Loucy (cell line): Measurements from ENCODE around the gene TMEM204.

Experiments used
- EZH2phosphoT487 ChIP-seq: fragments of 200-600 bp; IDR thresholded peaks from 2 replicates; pipeline ENCODE4 v1.6.1; 2018; ENCODE audit warnings: antibody characterized with exemption, mild to moderate bottlenecking, moderate library complexity, borderline replicate concordance
- TF ChIP-seq, protein P1 (sequence below): fragments of 200-600 bp; sonication (generic); conservative IDR thresholded peaks from 2 replicates; pipeline ENCODE4 v1.5.1; 2014; ENCODE audit warnings: mild to moderate bottlenecking, antibody characterized with exemption, low read length

GRCh38 chr16:1489077-1489476 lies 44.4 kb upstream of the TMEM204 start:
- TF ChIP-seq, protein P1, sequence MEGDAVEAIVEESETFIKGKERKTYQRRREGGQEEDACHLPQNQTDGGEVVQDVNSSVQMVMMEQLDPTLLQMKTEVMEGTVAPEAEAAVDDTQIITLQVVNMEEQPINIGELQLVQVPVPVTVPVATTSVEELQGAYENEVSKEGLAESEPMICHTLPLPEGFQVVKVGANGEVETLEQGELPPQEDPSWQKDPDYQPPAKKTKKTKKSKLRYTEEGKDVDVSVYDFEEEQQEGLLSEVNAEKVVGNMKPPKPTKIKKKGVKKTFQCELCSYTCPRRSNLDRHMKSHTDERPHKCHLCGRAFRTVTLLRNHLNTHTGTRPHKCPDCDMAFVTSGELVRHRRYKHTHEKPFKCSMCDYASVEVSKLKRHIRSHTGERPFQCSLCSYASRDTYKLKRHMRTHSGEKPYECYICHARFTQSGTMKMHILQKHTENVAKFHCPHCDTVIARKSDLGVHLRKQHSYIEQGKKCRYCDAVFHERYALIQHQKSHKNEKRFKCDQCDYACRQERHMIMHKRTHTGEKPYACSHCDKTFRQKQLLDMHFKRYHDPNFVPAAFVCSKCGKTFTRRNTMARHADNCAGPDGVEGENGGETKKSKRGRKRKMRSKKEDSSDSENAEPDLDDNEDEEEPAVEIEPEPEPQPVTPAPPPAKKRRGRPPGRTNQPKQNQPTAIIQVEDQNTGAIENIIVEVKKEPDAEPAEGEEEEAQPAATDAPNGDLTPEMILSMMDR, result no peak
- TF ChIP-seq EZH2phosphoT487, result no peak
